ENCODE measurements around the gene ADCY7.

- TF ChIP-seq CTCF (IDR thresholded peaks at IDR 0.05) (no peak), POLR2A (IDR thresholded peaks at IDR 0.05) (no peak)
These were observed 87.7 kb downstream of the ADCY7 start for GRCh38 chr16:50354082-50354481.
